ENCODE results near the gene BCOR. TPM values are rescaled to one million over a fixed set of nuclear protein-coding genes. Genes with fewer than 3 reads are reported as not detected.

The BCOR gene
- total and polyA plus RNA-seq, 9 donors, result 21.0 to 27.8 (median 25.3) TPM

DNA sequence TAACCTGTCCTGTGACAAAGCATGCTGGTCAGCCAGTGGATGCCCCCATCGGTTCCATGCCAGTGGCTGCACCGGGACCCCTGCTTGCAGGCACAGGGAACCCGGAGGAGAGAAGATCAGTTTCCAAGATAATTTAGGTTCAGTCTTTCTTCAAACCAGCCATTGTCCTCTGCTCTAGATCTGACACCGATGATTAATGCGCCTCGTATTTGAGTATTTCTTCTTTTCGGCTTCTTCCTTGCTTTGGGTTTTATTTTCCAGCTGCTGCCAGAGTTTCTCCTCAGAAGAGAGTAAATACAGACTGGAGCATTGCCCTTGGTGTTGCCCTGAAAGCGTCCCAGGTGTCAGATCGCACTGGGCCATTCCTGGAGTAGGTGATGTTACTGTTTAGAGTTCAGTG lies 19.2 kb upstream of the BCOR start:
- Histone ChIP-seq H3K4me3 (ENCODE audit: low read length) (no peak overlapping the region), H3K27ac (ENCODE audit: low read length) (no peak overlapping the region), H3K9me3 (replicated peaks; ENCODE audit: control insufficient read depth, low read depth, low read length) (no peaks in the 10 kb centered on the region), H3K4me1 (ENCODE audit: control insufficient read depth, insufficient read depth, low read length) (no peaks in the 10 kb centered on the region), H3K36me3 (ENCODE audit: control insufficient read depth, insufficient read depth, low read length) (no peaks in the 10 kb centered on the region), H3K27me3 (ENCODE audit: control insufficient read depth, insufficient read depth, low read length) (peaks cover 29% of the 10 kb centered on the region)
- DNase-seq, result no peak
- WGBS (ENCODE audit: insufficient coverage), result 86% methylated on average over 4 of the region's 9 CpGs

DNA sequence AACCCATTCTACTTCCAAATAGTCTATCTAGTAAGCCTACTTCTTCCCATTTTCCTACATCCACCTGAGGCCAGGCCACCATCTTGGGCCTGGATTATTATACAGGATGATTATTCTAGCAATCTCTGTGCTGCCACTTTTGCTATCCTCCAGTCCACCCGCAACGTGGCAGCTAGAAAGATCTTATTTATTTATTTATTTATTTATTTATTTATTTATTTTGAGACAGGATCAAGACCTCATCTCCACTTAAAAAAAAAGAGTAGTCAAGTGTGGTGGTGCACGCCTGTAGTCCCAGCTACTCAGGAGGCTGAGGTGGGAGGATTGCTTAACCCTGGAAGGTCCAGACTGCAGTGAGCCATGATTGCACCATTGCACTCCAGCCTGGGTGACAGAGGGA lies 15.2 kb upstream of the BCOR start:
- WGBS (ENCODE audit: insufficient coverage), result no CpG with 5 or more reads among the region's 3 CpGs
- no peak overlapping the region for H3K27ac ChIP-seq (ENCODE audit: low read length)
- DNase-seq, result no peak

GRCh38 chrX:40111868-40112267 lies 14.1 kb upstream of the BCOR start:
- Histone ChIP-seq H3K27me3 (ENCODE audit: control insufficient read depth, insufficient read depth, low read length) (peaks cover 48% of the 10 kb centered on the region), H3K27ac (ENCODE audit: low read length) (no peak overlapping the region), H3K4me1 (ENCODE audit: control insufficient read depth, insufficient read depth, low read length) (peaks cover 17% of the 10 kb centered on the region), H3K36me3 (ENCODE audit: control insufficient read depth, insufficient read depth, low read length) (no peaks in the 10 kb centered on the region), H3K4me3 (ENCODE audit: low read length) (no peak overlapping the region), H3K9me3 (replicated peaks; ENCODE audit: control insufficient read depth, low read depth, low read length) (no peaks in the 10 kb centered on the region)
- 47% methylated on average over 4 of the region's 4 CpGs for WGBS (ENCODE audit: insufficient coverage)
- DNase-seq, result no peak

More for the DNA sequence above, 15.2 kb upstream of the BCOR start:
- H3K36me3 ChIP-seq (ENCODE audit: control insufficient read depth, insufficient read depth, low read length), result no peaks in the 10 kb centered on the region
- H3K27me3 ChIP-seq (ENCODE audit: control insufficient read depth, insufficient read depth, low read length), result peaks cover 37% of the 10 kb centered on the region
- peaks cover 7% of the 10 kb centered on the region for H3K4me1 ChIP-seq (ENCODE audit: control insufficient read depth, insufficient read depth, low read length)
- no peaks in the 10 kb centered on the region for H3K9me3 ChIP-seq (replicated peaks; ENCODE audit: control insufficient read depth, low read depth, low read length)
- no peak overlapping the region for H3K4me3 ChIP-seq (ENCODE audit: low read length)

DNA sequence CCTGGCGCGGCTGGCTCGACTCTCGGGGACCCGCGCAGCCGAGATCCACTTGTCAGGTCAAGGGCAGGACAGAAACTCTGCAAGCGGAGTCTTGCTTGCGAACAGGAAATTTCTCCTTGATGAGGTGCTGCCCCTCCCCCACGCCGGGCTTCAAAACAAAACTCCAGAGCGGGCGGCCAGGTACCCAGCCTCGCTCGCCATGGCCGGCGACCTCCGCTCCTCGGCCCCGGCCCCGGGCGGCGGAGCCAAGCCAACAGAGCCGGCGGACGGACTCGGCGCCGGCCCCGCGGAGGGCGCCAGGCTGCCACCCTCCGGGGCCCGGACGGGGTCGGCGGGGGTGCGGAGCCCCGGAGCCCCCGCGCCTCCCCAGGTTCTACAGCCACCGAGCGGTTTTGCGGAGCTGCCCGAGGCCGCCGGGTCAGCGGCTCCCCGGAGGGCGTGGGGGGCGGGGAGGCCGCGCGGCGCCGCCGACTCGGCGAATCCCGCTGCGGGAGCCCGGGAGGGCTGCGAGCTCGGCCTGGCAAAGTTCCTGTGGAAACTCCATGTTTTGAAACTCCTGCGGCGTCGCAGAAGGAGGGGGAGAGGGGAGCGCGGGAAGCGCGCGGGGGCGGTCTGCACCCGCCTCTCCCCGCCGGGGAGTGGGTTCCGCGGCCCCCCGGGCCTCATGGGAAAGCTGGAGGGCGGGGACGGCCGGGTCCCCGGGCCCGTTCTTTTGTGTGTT lies 11.7 kb upstream of the BCOR start:
- 3% methylated on average over 72 of the region's 84 CpGs for WGBS (ENCODE audit: insufficient coverage)
- peak overlapping the region; percentile 51 for H3K27ac ChIP-seq (ENCODE audit: low read length)
- H3K4me1 ChIP-seq (ENCODE audit: control insufficient read depth, insufficient read depth, low read length), result peaks cover 20% of the 10 kb centered on the region
- peak overlapping the region; percentile 43 for H3K4me3 ChIP-seq (ENCODE audit: low read length)
- H3K9me3 ChIP-seq (replicated peaks; ENCODE audit: control insufficient read depth, low read depth, low read length), result no peaks in the 10 kb centered on the region
- peaks cover 61% of the 10 kb centered on the region for H3K27me3 ChIP-seq (ENCODE audit: control insufficient read depth, insufficient read depth, low read length)
- peak; percentile 71 for DNase-seq
- no peaks in the 10 kb centered on the region for H3K36me3 ChIP-seq (ENCODE audit: control insufficient read depth, insufficient read depth, low read length)

- Histone ChIP-seq H3K9me3 (replicated peaks; ENCODE audit: control insufficient read depth, low read depth, low read length) (no peaks in the 10 kb centered on the region), H3K4me3 (ENCODE audit: low read length) (peak overlapping the region; percentile 43), H3K36me3 (ENCODE audit: control insufficient read depth, insufficient read depth, low read length) (no peaks in the 10 kb centered on the region), H3K27me3 (ENCODE audit: control insufficient read depth, insufficient read depth, low read length) (peaks cover 64% of the 10 kb centered on the region), H3K27ac (ENCODE audit: low read length) (peak overlapping the region; percentile 51), H3K4me1 (ENCODE audit: control insufficient read depth, insufficient read depth, low read length) (peaks cover 20% of the 10 kb centered on the region)
- WGBS (ENCODE audit: insufficient coverage), result 9% methylated on average over 44 of the region's 48 CpGs
- DNase-seq, result peak; percentile 85
Measured at GRCh38 chrX:40108959-40109287, 11.2 kb upstream of the BCOR start.

DNA sequence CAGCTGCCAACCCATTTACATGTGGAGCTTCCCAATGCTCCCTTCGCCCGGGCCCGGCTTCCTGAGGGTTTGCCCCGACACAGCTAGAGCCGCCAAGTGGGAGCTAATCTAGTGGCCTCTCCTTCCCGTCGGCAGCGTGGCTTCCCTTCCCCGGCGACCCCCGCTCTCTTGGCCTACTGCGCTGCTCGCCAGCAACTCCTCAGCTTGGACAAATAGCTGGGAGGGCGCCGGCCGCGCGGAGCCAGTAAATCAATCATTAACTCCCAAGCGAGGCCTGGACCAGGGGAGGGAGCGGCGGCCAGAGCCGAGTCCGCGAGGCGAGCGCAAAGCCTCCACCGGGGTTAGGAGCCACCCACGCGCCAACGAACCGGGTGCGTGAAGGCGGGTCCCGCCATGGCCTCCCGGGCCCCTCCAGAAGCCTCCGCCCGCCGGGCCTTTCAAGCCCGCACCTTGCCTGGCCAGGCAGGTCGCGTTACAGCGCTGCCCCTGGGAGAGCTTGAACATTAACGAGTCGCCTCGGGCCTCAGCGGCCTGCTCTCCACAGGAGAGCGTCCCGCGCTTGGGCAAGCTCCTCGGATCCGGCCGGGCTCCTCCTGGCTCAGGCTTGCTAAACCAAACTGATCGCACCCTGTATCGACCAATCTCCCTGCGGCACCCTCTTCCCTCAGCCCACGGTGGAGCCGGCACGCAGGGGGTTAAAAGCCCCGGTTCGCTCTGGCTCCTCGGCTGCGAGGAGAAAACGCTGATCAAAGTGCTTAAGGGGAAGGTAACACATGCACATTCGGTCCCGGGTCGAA lies 10.6 kb upstream of the BCOR start:
- peaks cover 68% of the 10 kb centered on the region for H3K27me3 ChIP-seq (ENCODE audit: control insufficient read depth, insufficient read depth, low read length)
- no peaks in the 10 kb centered on the region for H3K36me3 ChIP-seq (ENCODE audit: control insufficient read depth, insufficient read depth, low read length)
- DNase-seq, result peak; percentile 27
- H3K27ac ChIP-seq (ENCODE audit: low read length), result peak overlapping the region; percentile 51
- H3K4me1 ChIP-seq (ENCODE audit: control insufficient read depth, insufficient read depth, low read length), result peaks cover 20% of the 10 kb centered on the region
- H3K9me3 ChIP-seq (replicated peaks; ENCODE audit: control insufficient read depth, low read depth, low read length), result no peaks in the 10 kb centered on the region
- WGBS (ENCODE audit: insufficient coverage), result 10% methylated on average over 60 of the region's 66 CpGs
- H3K4me3 ChIP-seq (ENCODE audit: low read length), result peak overlapping the region; percentile 24

- H3K4me1 ChIP-seq (ENCODE audit: control insufficient read depth, insufficient read depth, low read length), result peaks cover 20% of the 10 kb centered on the region
Measured at GRCh38 chrX:40107291-40108161, 9.8 kb upstream of the BCOR start.

DNA sequence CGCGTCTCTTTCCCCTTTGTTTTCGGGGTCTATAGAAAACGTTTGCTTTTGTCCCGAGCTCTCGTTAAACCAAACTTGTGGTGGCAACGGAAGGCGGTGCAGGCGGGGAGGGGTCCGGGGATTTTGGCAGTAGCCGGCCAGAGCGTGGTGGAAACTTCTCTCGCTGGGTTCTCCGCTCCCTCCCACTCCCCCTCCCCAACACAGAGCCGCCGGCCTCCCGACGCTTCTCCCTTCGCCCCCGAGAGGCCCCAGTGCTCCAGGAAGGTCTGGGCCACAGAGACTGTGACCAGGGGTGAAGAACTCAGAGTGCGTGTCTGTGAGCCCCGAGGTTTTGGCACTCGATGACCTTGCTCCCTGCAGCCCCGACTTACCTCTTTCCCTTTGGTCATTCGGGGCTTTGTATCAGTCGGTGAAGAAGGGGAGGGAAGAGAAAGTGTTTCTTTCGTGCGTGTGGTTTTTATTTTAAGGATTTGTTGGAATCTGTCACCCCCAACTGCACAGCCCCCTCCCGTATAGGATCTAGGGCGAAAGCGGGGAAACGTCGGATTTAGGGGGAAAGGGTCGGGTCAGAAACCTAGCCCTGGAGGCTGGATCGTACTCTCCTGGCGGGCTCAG lies 9.0 kb upstream of the BCOR start:
- H3K27ac ChIP-seq (ENCODE audit: low read length), result peak overlapping the region; percentile 88
- peaks cover 20% of the 10 kb centered on the region for H3K4me1 ChIP-seq (ENCODE audit: control insufficient read depth, insufficient read depth, low read length)
- WGBS (ENCODE audit: insufficient coverage), result 0% methylated on average over 15 of the region's 36 CpGs
- peak overlapping the region; percentile 53 for H3K4me3 ChIP-seq (ENCODE audit: low read length)
- DNase-seq, result no peak
- no peaks in the 10 kb centered on the region for H3K36me3 ChIP-seq (ENCODE audit: control insufficient read depth, insufficient read depth, low read length)
- no peaks in the 10 kb centered on the region for H3K9me3 ChIP-seq (replicated peaks; ENCODE audit: control insufficient read depth, low read depth, low read length)
- H3K27me3 ChIP-seq (ENCODE audit: control insufficient read depth, insufficient read depth, low read length), result peaks cover 76% of the 10 kb centered on the region

More at GRCh38 chrX:40107291-40108161, 9.8 kb upstream of the BCOR start:
- peak; percentile 58 for DNase-seq
- Histone ChIP-seq H3K9me3 (replicated peaks; ENCODE audit: control insufficient read depth, low read depth, low read length) (no peaks in the 10 kb centered on the region), H3K27ac (ENCODE audit: low read length) (peak overlapping the region; percentile 88), H3K4me3 (ENCODE audit: low read length) (peak overlapping the region; percentile 53), H3K36me3 (ENCODE audit: control insufficient read depth, insufficient read depth, low read length) (no peaks in the 10 kb centered on the region), H3K27me3 (ENCODE audit: control insufficient read depth, insufficient read depth, low read length) (peaks cover 72% of the 10 kb centered on the region)
- WGBS (ENCODE audit: insufficient coverage), result 15% methylated on average over 56 of the region's 76 CpGs

GRCh38 chrX:40105835-40106675 lies 8.3 kb upstream of the BCOR start:
- H3K36me3 ChIP-seq (ENCODE audit: control insufficient read depth, insufficient read depth, low read length), result no peaks in the 10 kb centered on the region
- H3K27me3 ChIP-seq (ENCODE audit: control insufficient read depth, insufficient read depth, low read length), result peaks cover 82% of the 10 kb centered on the region
- DNase-seq, result peak; percentile 86
- no peaks in the 10 kb centered on the region for H3K9me3 ChIP-seq (replicated peaks; ENCODE audit: control insufficient read depth, low read depth, low read length)
- WGBS (ENCODE audit: insufficient coverage), result 5% methylated on average over 78 of the region's 85 CpGs
- peak overlapping the region; percentile 53 for H3K4me3 ChIP-seq (ENCODE audit: low read length)
- peaks cover 20% of the 10 kb centered on the region for H3K4me1 ChIP-seq (ENCODE audit: control insufficient read depth, insufficient read depth, low read length)
- H3K27ac ChIP-seq (ENCODE audit: low read length), result peak overlapping the region; percentile 88
